ENCODE measurements around the gene CYP2R1. TPM values are rescaled to one million over a fixed set of nuclear protein-coding genes. Genes with fewer than 3 reads are reported as not detected.

CYP2R1 gene
- total and polyA plus RNA-seq, 2 of the 8 experiments (the other 6 are each of a cell fraction or from before 2014, with no cell fraction given), result 8.3 to 12.9 TPM

DNA sequence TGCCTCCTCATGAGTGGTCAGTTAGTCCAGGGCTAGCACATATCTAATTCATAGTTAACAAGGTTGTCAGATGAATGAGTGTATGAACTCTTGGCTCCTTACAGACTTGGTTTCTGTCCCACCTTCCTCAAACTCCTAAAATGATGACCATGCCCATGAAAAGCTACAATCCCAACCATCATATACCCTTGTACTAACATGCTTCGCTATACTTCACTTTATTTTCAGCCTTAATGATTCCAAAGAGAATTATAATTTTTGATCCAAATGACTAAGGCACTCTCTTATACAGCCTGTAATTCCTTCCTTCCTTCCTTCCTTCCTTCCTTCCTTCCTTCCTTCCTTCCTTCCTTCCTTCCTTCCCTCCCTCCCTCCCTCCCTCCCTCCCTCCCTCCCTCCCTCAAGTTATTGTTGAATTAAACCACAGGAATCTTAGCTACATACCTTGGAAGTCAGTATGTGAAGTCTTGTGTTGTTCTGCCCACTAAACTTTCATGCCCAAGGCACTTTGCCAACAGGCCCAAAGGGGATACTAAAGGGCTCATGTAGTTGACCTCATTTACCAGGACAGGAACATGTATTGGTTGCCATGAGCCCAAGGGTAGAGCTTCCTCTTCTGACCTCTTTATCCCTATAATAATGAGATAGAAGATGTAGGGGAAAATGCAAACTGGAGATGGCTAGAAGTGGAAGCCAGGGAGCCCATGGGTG is 42.8 kb upstream of the CYP2R1 start (continued):
- TF ChIP-seq CHD1 (IDR thresholded peaks at IDR 0.05; ENCODE audit: low read depth, low read length), result no peak
